B cell (primary cell): Measurements from ENCODE around the gene USP7.

ENCODE experiments used
- EZH2 ChIP-seq: IDR thresholded peaks from 2 replicates; pipeline ENCODE4 v1.6.1; 2012; ENCODE audit warnings: borderline replicate concordance, low read depth, mild to moderate bottlenecking, moderate library complexity, low read length; ENCODE audit not compliant: insufficient read depth, poor library complexity, severe bottlenecking
- TF ChIP-seq, protein P1 (sequence below): fragments of 200-600 bp; IDR thresholded peaks from one replicate; pipeline ENCODE4 v1.8.0; 2022; ENCODE audit warnings: antibody characterized with exemption, mild to moderate bottlenecking

DNA sequence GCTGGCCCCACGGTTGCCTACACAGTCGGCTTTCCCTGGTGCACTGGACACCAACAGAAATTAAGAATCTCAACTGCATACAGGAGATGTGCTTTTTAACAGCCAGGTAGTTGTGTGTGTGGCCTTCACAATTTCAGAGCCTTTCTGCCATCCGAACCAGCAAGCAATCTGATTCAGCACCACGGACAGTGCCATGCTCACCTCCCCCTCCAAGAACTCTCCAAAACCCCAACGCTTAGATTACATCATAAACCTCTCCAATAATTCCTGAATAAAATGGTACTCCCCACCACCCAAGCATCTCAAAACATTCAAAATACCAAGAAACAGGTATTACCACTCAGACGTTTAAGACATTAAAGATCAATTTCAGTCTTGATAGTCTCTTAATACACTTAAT lies 31.8 kb downstream of the USP7 start:
- TF ChIP-seq EZH2, result no peak
- TF ChIP-seq, protein P1, sequence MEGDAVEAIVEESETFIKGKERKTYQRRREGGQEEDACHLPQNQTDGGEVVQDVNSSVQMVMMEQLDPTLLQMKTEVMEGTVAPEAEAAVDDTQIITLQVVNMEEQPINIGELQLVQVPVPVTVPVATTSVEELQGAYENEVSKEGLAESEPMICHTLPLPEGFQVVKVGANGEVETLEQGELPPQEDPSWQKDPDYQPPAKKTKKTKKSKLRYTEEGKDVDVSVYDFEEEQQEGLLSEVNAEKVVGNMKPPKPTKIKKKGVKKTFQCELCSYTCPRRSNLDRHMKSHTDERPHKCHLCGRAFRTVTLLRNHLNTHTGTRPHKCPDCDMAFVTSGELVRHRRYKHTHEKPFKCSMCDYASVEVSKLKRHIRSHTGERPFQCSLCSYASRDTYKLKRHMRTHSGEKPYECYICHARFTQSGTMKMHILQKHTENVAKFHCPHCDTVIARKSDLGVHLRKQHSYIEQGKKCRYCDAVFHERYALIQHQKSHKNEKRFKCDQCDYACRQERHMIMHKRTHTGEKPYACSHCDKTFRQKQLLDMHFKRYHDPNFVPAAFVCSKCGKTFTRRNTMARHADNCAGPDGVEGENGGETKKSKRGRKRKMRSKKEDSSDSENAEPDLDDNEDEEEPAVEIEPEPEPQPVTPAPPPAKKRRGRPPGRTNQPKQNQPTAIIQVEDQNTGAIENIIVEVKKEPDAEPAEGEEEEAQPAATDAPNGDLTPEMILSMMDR, result no peak
